Measurements from ENCODE around the gene MIA3.
A peak's percentile ranks its signal among the peaks of the same experiment; 100 is the strongest.

The MIA3 gene

DNA sequence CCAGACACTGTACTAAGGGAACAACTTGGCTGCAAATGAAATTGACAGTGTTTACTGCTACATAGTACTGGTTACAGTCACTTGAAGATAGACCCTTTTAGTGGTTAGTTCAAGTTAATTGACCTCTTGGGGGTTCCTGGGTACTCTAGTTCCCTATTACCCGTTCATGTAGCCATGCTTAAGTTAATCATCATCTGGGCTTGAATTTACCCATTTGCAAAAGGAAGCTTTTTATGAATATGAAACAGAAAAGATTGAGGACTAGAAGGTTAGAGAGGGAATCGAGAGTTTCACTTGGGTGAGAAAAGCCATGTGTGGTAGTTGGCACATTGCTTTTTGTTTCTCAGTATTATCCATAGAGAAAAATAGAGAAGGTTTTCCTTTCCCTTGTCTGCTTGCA is 2.7 kb downstream of the MIA3 start:
- FAIRE-seq = peak; percentile 93

DNA sequence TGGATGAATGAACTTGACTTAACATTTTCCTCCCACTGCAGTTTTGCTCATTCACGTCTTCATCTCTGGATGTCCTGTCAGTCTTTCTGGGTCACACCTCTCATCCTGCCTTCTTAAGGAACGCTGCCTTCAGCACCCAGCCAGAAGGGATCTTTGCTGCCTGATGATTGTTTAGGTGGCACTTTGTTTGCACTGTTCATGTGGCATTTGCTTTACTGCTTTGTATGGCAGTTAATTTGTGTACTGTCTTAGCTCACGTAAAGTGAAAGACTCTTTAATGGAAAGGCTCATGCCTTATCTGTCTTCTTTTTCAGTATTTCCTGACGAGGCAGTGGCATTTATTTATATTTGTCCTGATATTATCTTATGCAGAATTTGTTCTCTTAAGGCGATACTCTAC is 4.9 kb downstream of the MIA3 start:
- no peak for FAIRE-seq
- no peak for DNase-seq (ENCODE audit: insufficient read length, low spot score)

More for the DNA sequence above, 2.7 kb downstream of the MIA3 start:
- peak; percentile 29 for DNase-seq (ENCODE audit: insufficient read length, low spot score)

DNA sequence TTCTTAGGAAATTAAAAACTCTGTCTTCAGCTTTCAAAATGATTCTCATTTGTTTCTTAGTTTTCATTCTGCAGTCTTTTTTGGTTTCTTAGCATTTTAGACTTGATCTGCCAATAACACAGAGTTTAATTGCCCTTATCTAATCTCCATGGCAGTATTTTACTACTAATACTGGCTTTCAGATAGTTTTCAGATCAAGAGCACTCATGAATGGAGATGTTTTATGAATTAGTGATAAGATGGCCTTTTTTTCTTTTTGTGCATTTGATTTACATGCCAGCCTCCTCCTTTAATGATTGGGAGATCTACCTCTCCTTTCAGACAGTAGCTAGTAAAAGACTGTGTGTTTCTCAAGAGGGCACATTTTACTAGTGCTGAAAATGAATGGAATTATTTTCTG is 5.6 kb downstream of the MIA3 start:
- FAIRE-seq (no peak), DNase-seq (ENCODE audit: insufficient read length, low spot score) (no peak)

DNA sequence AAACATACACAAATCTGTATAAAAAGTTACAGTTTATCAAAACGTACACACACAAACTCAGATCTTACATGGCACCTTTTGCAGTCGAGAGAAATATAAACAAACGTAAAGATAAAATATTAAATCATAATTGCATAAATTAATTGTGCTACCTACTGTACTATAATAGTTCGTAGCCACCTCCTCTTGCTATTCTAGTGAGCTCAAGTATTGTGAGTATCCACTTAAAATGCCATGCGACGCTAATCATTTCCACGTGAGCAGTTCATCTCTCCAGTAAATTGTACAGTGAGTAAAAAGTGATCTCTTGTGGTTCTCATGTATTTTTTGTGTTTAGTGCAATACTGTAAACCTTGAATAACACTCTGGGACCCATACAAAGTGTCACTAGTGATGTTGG is 6.3 kb downstream of the MIA3 start:
- DNase-seq (ENCODE audit: insufficient read length, low spot score) (no peak), FAIRE-seq (no peak)

DNA sequence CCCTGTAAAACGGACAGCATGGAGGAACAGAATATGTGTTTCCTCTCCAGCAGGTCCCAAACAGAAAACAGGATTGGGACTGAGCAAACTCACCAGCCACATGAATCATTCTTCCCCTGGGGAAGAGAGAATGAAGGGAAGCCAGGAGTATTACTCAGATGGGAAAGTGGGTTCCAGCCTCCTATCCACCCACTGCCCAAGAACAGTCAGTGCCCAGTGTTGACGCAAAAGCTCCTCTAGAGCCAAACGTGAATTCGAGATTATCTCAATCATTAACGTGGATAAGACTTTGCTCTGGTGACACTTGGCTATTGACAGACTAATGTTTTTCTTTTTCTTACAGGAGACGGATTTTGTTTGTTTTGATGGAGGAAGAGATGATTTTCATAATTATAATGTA is 9.3 kb downstream of the MIA3 start:
- DNase-seq (ENCODE audit: insufficient read length, low spot score) (no peak), FAIRE-seq (no peak)

DNA sequence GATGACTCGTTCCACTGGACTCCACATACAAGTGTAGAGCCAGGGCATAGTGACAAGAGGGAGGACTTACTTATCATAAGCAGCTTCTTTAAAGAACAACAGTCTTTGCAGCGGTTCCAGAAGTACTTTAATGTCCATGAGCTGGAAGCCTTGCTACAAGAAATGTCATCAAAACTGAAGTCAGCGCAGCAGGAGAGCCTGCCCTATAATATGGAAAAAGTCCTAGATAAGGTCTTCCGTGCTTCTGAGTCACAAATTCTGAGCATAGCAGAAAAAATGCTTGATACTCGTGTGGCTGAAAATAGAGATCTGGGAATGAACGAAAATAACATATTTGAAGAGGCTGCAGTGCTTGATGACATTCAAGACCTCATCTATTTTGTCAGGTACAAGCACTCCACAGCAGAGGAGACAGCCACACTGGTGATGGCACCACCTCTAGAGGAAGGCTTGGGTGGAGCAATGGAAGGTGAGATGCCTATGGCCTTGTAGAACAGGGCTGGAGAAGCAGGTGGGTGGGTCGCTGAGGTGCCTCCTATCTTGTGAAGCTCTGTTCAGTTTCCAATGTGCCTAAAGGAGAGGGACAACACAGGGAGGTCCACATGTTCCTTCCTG is 12.1 kb downstream of the MIA3 start:
- DNase-seq (ENCODE audit: insufficient read length, low spot score) = no peak
- no peak for FAIRE-seq

DNA sequence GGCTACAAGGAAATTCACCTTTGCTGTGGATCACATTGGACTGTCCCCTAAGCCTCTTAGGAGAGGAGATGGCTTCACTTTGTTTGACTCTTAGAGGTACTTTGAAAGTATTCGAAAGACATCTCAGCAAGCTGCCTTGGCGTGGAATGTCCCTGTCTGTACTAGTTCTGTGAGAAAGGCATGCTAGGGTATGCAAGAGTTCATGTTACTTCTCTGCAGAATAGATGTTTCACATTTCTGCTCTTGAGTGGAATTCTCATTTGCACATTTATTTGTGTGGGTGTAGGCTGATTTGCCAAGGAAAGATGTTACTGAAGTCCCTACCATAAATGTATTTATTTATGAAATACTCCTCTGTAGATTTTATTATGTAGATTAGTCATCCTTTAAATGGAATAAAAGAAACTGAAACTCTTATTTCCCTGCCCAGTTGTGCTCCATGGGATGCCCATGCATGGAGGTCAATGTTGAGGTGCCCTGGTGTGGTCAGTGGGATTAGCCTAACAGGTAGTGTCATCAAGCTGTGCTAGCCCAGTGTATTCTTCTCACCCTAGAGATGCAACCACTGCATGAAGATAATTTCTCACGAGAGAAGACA is 13.8 kb downstream of the MIA3 start:
- no peak for DNase-seq (ENCODE audit: insufficient read length, low spot score)
- no peak for FAIRE-seq

DNA sequence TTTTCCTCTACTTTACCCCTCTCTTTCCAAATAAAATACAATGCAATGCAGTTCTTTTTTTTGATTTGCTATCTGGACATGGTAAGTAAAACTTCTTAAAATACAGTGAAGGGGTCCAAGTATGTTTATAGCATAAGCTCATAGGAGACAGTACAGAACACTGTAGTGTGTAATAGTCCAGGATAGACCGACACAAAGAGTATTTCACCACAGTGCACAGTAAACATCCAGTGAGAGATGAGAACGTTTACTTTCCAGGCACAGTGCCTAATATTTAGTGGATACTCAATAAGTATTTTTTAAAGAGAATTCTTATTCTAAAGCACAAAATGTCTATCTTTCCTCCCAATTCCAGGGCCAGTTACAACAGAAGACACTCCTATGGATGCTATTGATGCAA is 14.9 kb downstream of the MIA3 start:
- FAIRE-seq (no peak), DNase-seq (ENCODE audit: insufficient read length, low spot score) (no peak)

DNA sequence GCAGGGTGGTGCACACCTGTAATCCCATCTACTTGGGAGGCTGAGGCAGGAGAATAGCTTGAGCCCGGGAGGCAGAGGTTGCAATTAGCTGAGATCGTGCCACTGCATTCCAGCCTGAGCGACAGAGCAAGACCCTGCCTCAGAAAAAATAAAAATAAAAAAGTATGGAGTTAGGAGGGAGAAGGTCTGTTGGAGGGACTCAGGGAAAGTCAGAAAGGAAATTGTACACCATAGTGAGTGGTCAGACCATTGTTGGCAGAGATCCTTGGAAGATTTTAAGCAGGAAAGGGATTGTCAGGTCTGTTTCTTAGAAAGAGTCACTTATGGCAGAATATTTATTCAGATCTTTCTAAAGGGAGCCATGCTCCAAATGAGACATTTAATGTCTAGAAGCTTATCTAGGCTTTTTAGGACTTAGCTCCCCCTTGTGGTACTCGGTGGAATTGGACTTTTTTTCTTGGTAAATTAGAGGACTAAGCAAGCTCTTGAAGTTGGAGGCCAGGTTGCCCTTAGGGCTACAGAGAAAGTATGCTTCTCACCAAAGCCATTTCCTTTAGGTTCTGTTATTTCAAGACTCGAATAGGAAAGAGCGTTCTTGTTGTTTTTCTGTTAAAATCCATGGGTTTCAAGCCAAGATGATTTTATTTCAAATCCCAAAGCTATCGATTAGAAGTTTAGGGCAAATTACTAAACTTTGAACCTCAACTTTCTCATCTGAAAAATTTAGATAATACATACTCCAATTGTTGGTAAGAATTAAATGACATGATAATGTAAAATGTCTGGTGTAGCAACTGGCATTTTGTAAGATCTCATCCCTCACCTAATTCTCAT is 16.5 kb downstream of the MIA3 start:
- FAIRE-seq = peak; percentile 91

DNA sequence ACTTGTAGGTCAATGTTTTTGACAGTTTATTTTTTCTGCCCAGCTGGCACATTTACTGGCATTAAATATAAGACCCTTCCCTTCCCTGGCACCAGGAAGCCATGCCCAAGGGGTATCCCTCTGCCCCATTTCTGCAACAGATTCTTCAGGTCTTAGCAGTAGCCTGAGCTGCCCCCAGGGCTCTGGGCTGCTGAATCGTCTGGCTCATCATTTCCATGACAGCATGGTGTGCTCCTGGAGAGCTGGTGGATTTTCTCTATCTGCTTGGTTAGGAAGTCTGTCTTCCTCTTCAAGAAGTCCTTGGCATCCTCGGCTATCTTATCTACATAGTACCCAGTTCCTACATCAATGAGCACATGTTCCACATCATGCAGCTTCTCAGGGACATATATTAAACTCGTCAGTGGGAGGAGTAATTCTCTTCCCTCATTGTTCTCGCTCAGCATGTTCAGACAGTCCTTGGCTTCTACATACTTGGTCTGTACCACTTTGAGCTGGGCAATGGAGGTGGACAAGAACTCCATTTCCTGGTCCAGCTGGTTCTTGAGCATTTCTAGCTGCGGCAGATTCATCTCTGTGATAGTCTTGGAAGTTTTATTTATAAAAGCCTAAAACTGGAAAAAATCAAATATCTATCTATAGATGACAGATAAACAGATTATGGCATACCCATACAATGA is 23.5 kb downstream of the MIA3 start:
- FAIRE-seq (no peak), DNase-seq (ENCODE audit: insufficient read length, low spot score) (no peak)

More for the DNA sequence above, 16.5 kb downstream of the MIA3 start:
- no peak for DNase-seq (ENCODE audit: insufficient read length, low spot score)

DNA sequence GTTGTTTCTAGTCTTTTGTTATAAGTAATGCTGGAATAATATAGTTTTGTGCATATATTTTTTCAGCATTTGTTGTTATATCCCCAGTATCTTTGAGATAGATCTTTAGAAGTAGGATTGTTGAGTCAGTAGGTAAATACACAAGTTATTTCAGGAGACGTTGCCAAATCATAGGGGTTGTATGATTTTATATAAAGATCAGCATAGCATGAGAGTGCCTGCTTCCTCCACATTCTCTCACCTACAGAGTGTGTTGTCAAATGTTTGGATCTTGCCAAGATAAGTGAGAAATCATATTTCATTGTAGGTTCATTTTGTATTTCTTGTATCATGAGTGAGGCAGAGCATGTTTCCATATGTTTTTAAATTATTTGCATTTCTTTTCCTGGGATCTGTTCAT is 24.6 kb downstream of the MIA3 start:
- FAIRE-seq (no peak), DNase-seq (ENCODE audit: insufficient read length, low spot score) (no peak)

DNA sequence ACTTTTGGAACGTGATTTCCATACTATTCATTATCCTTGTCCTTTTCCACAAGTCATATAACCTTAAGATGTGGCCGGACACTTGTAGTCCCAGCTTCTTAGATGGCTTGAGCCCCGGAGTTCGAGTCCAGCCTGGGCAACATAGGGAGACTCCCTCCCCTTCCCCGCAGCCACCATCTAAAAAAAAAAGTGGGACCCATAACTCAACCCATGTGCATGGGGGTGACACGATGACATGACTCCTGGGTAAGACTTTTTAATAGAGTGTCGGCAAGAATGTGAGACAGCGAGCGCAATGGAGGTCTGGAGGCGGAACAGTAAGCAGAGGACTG is 25.7 kb downstream of the MIA3 start:
- DNase-seq (ENCODE audit: insufficient read length, low spot score) (no peak), FAIRE-seq (no peak)

DNA sequence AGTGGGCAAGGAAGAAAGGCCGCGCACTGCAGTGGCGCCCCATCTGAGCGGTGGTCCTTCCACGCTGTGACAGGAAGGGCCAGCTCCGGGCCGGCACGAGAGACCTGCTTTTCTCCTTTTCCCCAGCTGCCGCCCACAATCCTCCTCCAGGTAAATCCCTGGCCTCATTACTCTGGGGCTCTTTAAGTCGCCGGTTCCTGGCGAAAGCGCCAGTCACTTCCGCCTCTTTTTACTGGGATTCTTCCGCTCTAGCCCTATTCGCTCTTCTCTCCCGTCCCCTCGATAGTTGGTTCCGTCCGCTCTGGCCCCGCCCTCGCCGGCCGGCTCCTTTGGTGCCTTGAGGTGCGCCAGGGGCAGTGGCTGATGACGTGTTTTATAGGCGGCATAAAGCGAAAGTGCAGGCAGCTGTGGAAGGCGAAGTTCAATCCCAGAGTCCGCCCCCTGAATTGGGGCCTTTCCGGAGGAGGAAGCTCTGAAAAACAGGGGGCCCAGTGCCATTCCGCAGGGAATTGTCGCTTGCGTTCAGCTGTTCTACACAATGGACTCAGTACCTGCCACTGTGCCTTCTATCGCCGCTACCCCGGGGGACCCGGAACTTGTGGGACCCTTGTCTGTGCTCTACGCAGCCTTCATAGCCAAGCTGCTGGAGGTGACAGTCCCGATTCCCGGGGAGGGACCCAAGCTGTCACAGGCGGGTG is 26.2 kb downstream of the MIA3 start:
- DNase-seq (ENCODE audit: insufficient read length, low spot score) = peak; percentile 62
- FAIRE-seq = peak; percentile 98

DNA sequence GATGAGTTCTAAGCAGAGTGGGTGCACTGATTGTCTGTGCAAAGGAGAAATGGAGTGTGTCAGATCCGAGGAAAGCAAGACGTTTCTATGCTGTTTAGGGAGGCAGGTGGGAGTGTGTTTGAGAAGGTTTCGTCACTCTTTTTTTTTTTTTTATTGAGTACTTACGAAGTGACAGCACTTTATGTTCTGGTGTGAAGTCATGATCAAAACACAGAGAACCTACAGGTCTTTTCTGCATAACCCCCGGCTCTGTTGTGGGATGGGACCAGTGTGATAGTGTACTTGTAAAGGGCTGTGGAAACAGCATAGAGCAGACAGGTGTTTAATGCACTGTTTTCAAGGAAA is 26.7 kb downstream of the MIA3 start:
- no peak for FAIRE-seq
- no peak for DNase-seq (ENCODE audit: insufficient read length, low spot score)

DNA sequence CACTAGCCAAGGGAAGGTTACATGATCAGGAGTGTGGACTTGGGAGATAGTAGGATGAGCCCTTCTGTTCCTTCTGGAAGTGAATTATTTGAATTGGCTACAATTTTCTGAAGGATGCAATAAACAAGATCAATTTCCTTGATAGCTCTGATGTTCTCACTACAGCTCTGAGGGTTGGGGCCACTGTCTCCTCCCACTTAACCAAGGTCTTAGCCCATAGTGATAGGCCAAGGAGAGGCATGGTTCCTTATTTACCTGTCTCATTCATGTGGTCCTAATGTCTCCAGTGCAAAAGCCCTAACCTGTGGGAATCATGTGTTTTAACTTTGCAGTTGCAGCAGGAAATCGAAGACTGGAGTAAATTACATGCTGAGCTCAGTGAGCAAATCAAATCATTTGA is 34.8 kb downstream of the MIA3 start:
- FAIRE-seq (no peak), DNase-seq (ENCODE audit: insufficient read length, low spot score) (no peak)

DNA sequence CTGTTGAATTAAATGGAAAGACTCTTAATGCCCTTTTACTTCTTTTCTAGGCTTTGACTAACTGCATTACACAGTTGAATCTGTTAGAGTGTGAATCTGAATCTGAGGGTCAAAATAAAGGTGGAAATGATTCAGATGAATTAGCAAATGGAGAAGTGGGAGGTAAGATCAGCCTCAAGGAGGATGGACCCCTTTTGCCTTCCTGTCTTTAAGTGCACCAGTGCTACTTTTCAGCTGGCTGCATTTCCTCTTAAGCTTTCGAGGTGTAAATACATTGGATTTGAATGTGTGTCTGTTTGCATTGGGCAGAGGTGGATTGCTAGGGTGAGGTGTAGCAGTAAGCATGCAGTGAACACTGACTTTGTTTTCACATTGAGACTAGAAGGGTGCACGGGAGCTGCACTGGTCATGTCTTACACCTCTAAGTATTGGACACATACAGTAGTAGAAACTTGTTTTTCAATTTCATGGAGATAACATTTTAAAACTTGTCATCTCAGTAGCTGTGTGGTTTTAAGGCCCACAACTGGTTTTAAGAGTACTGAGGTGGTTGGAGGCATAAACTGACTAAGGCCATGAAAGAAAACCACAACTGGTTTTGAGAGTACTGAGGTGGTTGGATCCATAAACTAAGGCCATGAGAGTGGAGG is 35.4 kb downstream of the MIA3 start:
- FAIRE-seq (peak; percentile 84), DNase-seq (ENCODE audit: insufficient read length, low spot score) (no peak)

DNA sequence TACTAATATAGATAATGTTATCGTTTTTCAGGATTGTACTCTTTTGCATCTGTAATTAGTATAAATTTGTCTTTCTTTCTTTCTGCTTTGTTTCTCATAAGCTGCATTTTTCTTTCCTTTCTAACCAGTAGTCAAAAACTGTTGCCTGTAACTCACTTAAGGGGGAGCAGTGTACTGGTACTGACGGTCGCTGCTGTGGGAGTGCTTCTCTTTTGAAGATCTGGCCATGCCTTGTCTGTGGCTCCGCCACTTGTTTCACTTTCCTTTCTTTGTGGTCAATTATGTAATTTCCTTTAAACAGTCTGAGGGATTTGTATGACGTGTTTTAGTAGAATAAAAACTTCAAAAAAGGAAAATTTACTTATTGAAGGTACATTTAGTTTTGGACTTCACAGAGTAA is 37.0 kb downstream of the MIA3 start:
- DNase-seq (ENCODE audit: insufficient read length, low spot score) = peak; percentile 33

DNA sequence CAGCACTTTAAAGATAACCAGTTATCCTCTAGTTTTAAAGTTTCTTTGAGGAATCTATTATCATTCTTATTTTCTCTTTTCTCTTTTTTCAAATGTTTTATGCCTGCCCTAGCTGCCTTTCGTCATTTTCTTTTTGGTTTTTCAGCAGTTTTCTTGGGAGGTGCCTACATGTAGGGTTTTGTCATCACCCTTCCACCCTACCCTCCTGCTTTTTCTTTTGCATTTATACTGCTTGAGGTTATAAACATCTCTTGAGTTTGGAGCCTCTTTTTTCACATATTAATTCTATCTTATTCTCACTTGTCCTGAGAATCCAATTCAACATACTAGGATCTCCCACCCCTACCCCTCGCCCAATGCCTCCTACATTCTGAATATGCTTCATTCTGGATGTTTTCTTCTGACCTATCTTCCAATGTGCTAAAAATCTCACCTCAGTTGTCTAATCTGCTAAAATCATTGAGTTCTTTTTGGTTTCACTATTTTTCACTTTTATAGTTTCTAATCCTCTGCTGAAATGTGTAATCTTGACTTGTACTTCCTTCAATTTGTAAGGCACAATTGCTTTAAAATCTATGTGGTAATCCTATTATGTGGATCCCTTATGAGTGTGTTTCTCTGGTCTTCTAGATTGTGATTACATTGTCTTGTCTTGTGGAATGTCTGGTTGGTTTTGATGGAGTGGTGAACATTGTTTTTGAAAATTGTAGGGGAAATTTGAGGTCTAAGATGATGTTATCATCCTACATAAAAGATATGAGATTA is 38.7 kb downstream of the MIA3 start:
- no peak for FAIRE-seq

More for the DNA sequence above, 37.0 kb downstream of the MIA3 start:
- FAIRE-seq = peak; percentile 98

DNA sequence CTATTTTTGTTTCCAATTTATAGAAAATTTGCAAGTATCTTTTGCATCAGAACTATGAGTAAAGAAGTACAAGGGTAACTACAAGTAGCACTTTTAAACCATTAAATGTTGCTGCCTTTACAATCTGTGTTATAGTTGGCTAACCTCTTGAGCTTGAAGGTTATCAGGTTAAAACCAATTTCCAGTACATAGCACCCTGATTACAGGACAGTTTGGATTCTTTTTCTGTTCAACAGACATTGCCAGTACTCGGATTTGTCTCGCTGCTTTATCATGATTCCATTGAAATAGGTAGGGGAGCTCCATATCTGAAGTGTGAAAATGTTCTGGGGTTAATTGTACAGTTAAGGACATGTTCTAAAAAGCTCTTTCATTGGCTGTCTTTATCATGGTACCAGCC is 40.0 kb downstream of the MIA3 start:
- FAIRE-seq (no peak), DNase-seq (ENCODE audit: insufficient read length, low spot score) (no peak)

More for the DNA sequence above, 38.7 kb downstream of the MIA3 start:
- no peak for DNase-seq (ENCODE audit: insufficient read length, low spot score)

DNA sequence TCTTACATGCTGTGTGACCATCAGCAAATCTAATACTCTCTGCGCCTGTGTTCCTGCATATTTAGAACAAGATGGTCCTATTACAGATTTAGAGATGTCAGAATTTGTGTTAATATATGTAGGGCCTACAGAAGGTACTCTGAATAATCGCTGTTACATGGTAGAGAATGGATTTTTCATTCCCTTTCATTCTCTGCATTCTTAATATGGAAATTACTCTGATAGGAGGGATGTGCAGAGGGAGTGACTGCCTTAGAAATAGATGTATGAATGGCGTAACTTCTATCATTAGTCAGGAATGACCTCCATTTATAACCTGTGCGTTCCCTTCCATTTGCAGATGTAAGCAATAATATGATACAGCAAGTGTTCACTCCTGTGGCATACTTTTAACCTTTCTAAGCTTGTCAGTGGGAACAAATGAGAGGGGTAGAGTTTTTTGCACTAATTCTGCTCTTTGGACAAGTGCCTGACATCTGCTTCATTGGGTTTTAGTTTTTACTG is 45.6 kb downstream of the MIA3 start:
- DNase-seq (ENCODE audit: insufficient read length, low spot score) (no peak), FAIRE-seq (no peak)

Data from GM19239 (cell line).